Upper lobe of right lung (tissue), 1 donor: Measurements from ENCODE around the gene DUSP10. TPM values are rescaled to one million over a fixed set of nuclear protein-coding genes. Genes with fewer than 3 reads are reported as not detected.

Experiments
- ATAC-seq: fragments of 200-7000 bp; cut with Tn5 transposase; one replicate; pipeline ENCODE4 v1.9.1; 2020; ENCODE audit warnings: mild to moderate bottlenecking, moderate library complexity
- DNase-seq: peaks from one replicate; pipeline ENCODE4 v3.0.0-alpha.2; 2020
- H3K27ac ChIP-seq: fragments of 200-600 bp; one replicate; pipeline ENCODE4 v1.8.0; 2022
- H3K27me3 ChIP-seq: fragments of 200-600 bp; one replicate; pipeline ENCODE4 v1.8.0; 2022; ENCODE audit warnings: mild to moderate bottlenecking
- H3K36me3 ChIP-seq: fragments of 200-600 bp; one replicate; pipeline ENCODE4 v1.8.0; 2022
- H3K4me1 ChIP-seq: fragments of 200-600 bp; one replicate; pipeline ENCODE4 v1.8.0; 2022
- H3K4me3 ChIP-seq: fragments of 200-600 bp; one replicate; pipeline ENCODE4 v1.8.0; 2022; ENCODE audit warnings: mild to moderate bottlenecking
- H3K9me3 ChIP-seq: fragments of 200-600 bp; one replicate; pipeline ENCODE4 v1.8.0; 2022
- intact Hi-C: fragments of 100-400 bp; cut with DNase I; formaldehyde crosslinking; loops from one replicate; pipeline ENCODE4 v1.11.0; 2022
- total RNA-seq: library from RNA; stranded (reverse); fragmentation: NEBNext Ultra II Directional; extraction: Animal tissue kit (Norgen Biotek cat#: 25700); gene quantifications from one replicate; pipeline ENCODE4 v1.2.1, GENCODE V29; 2021
- TF ChIP-seq, protein P1 (sequence below): fragments of 200-600 bp; IDR thresholded peaks from one replicate; pipeline ENCODE4 v1.8.0; 2022; ENCODE audit warnings: antibody characterized with exemption
- donor health status: DM: no; HTN: yes; CAD: no; lungs with severe emphysema.

The DUSP10 gene
- total RNA-seq, 1 donor from 2014 or later, result 8.2 TPM

GRCh38 chr1:221756830-221757551 is 15.1 kb upstream of the DUSP10 start:
- intact Hi-C loops, result no loop called here
- H3K9me3 ChIP-seq, result no peaks in the 10 kb centered on the region
- H3K4me3 ChIP-seq, result no peak overlapping the region
- no peaks in the 10 kb centered on the region for H3K36me3 ChIP-seq
- no peaks in the 10 kb centered on the region for H3K4me1 ChIP-seq
- DNase-seq (no peak), ATAC-seq (no peak)
- no peaks in the 10 kb centered on the region for H3K27me3 ChIP-seq
- H3K27ac ChIP-seq, result no peak overlapping the region
- TF ChIP-seq, protein P1, sequence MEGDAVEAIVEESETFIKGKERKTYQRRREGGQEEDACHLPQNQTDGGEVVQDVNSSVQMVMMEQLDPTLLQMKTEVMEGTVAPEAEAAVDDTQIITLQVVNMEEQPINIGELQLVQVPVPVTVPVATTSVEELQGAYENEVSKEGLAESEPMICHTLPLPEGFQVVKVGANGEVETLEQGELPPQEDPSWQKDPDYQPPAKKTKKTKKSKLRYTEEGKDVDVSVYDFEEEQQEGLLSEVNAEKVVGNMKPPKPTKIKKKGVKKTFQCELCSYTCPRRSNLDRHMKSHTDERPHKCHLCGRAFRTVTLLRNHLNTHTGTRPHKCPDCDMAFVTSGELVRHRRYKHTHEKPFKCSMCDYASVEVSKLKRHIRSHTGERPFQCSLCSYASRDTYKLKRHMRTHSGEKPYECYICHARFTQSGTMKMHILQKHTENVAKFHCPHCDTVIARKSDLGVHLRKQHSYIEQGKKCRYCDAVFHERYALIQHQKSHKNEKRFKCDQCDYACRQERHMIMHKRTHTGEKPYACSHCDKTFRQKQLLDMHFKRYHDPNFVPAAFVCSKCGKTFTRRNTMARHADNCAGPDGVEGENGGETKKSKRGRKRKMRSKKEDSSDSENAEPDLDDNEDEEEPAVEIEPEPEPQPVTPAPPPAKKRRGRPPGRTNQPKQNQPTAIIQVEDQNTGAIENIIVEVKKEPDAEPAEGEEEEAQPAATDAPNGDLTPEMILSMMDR, result no peak

DNA sequence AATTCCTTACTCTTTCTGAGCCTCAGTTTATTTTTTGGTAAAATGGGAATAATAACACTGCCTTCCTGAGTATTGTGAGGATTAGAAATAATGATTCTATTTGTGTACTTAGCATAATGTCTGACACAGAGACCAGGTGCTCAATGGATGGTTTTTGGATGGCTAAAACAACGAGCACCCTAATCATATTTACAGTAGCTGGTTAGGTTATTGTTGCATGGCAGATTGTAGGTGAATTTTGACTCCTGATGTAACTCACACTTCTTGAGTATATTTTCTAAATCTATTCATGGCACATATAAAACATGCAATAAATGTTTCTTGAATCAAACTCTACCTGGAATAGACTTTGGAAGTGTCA is 11.9 kb upstream of the DUSP10 start:
- H3K9me3 ChIP-seq, result no peaks in the 10 kb centered on the region
- intact Hi-C loops, result no loop called here
- H3K27me3 ChIP-seq, result no peaks in the 10 kb centered on the region
- H3K27ac ChIP-seq, result no peak overlapping the region
- DNase-seq (no peak), ATAC-seq (no peak)
- H3K36me3 ChIP-seq, result no peaks in the 10 kb centered on the region
- no peaks in the 10 kb centered on the region for H3K4me1 ChIP-seq
- TF ChIP-seq, protein P1, result no peak
- no peak overlapping the region for H3K4me3 ChIP-seq

DNA sequence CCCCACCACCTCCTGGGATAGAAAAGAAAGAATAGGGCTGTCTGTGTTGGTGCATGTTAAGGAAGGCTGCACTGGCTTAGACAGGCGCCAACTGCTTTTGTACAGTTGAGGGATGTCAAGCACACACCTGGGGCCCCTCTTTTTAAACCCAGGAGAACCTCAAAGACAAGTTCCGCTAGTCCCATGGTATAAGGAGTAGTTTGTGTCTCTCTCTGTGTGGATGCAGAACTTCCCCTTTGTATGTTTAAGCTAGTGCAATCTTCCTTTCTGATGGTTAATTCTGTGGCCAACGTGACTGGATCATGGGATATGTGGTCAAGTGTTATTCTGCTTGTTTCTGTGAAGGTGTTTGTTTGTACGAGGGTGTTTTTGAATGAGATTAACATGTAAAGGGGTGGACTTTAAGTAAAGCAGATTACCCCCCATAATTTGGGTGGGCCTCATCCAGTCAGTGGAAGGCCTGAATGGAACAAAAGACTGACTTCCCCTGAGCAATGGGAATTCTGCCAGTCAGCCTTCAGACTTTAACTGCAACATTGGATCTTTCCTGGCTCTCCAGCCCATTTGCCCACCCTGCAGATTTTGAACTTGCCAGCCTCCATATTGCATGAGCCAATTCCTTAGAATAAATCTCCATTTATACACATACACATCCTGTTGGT is 9.5 kb upstream of the DUSP10 start:
- ATAC-seq (peak; percentile 77), DNase-seq (no peak)
- no peaks in the 10 kb centered on the region for H3K27me3 ChIP-seq
- no peaks in the 10 kb centered on the region for H3K9me3 ChIP-seq
- H3K27ac ChIP-seq, result no peak overlapping the region
- no peaks in the 10 kb centered on the region for H3K36me3 ChIP-seq
- no peaks in the 10 kb centered on the region for H3K4me1 ChIP-seq
- no peak overlapping the region for H3K4me3 ChIP-seq
- intact Hi-C loops, result no loop called here
- TF ChIP-seq, protein P1, result no peak

- H3K36me3 ChIP-seq, result no peaks in the 10 kb centered on the region
- no peak overlapping the region for H3K4me3 ChIP-seq
- no peak for DNase-seq
- TF ChIP-seq, protein P1, result no peak
- no peak overlapping the region for H3K27ac ChIP-seq
- intact Hi-C loops, result no loop called here
- peaks cover under 1% of the 10 kb centered on the region for H3K4me1 ChIP-seq
- H3K9me3 ChIP-seq, result no peaks in the 10 kb centered on the region
- no peaks in the 10 kb centered on the region for H3K27me3 ChIP-seq
- no peak for ATAC-seq
These were observed 7.1 kb upstream of the DUSP10 start for GRCh38 chr1:221748981-221749380.

- no peaks in the 10 kb centered on the region for H3K27me3 ChIP-seq
- intact Hi-C loops, result no loop called here
- H3K4me3 ChIP-seq, result no peak overlapping the region
- peaks cover 7% of the 10 kb centered on the region for H3K4me1 ChIP-seq
- no peaks in the 10 kb centered on the region for H3K36me3 ChIP-seq
- H3K9me3 ChIP-seq, result no peaks in the 10 kb centered on the region
- TF ChIP-seq, protein P1, result no peak
- ATAC-seq, result no peak
- H3K27ac ChIP-seq, result no peak overlapping the region
- DNase-seq, result no peak
These were observed 6.0 kb upstream of the DUSP10 start for GRCh38 chr1:221747839-221748238.
